Measurements from ENCODE around the gene OR2D3.
"Not testable (repeated sequence)": the region's sequence is repeated elsewhere in the genome, so short reads cannot be mapped to it uniquely, and the experiment has no call there.

The OR2D3 gene

GRCh38 chr11:6927030-6927617 lies 6.3 kb downstream of the OR2D3 start:
- DNase-seq (ENCODE audit: low read depth in 2 of 2) = no peak

- no peak for DNase-seq (ENCODE audit: low read depth in 2 of 2)
Observed at GRCh38 chr11:6928916-6929315, 8.1 kb downstream of the OR2D3 start.

GRCh38 chr11:6931146-6931713 lies 10.4 kb downstream of the OR2D3 start:
- no peak for DNase-seq (ENCODE audit: low read depth in 2 of 2)

- DNase-seq (ENCODE audit: low read depth in 2 of 2) = no peak
Observed at GRCh38 chr11:6932145-6932544, 11.3 kb downstream of the OR2D3 start.

- no peak for DNase-seq (ENCODE audit: low read depth in 2 of 2)
Observed at GRCh38 chr11:6941970-6942369, 21.2 kb downstream of the OR2D3 start.

- DNase-seq (ENCODE audit: low read depth in 2 of 2) = no peak
Observed at GRCh38 chr11:6943131-6943530, 22.3 kb downstream of the OR2D3 start.

GRCh38 chr11:6954248-6954647 lies 33.4 kb downstream of the OR2D3 start:
- not testable (repeated sequence) for DNase-seq (ENCODE audit: low read depth in 2 of 2)

GRCh38 chr11:6962141-6962540 lies 41.3 kb downstream of the OR2D3 start:
- no peak for DNase-seq (ENCODE audit: low read depth in 2 of 2)

- DNase-seq (ENCODE audit: low read depth in 2 of 2) = no peak
Observed at GRCh38 chr11:6962673-6963072, 41.9 kb downstream of the OR2D3 start.

- no peak for DNase-seq (ENCODE audit: low read depth in 2 of 2)
Observed at GRCh38 chr11:6968816-6969215, 48.0 kb downstream of the OR2D3 start.

GRCh38 chr11:6969854-6970253 lies 49.1 kb downstream of the OR2D3 start:
- not testable (repeated sequence) for DNase-seq (ENCODE audit: low read depth in 2 of 2)

Data from stimulated activated CD8-positive, alpha-beta memory T cell treated with anti-CD3 and anti-CD28 coated beads, Interleukin-15, amount 100 ng/mL, for 4 hours (primary cell).